ENCODE results near the gene SUGCT.
"Not testable (repeated sequence)": the region's sequence is repeated elsewhere in the genome, so short reads cannot be mapped to it uniquely, and the experiment has no call there.

The SUGCT gene

DNA sequence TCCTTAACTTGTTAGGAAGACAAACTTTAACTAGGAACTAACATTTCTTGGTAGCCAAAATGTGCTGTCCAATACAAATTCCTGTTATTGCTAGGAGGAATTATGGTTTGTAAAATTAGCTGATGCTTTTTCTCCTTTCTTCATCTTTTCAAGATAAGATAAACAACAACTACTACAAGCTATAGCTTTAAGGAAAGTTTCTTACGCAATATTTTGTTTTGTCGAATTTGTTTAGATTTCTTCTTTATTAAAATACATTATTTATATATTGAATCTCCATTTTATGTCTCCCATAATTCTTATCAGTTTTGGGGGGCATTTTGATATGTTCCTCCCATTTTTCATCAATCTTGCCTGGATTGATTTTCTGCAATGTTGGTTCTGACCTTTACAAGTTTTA is 277.5 kb downstream of the SUGCT start:
- no peak for DNase-seq (ENCODE audit: low spot score)

DNA sequence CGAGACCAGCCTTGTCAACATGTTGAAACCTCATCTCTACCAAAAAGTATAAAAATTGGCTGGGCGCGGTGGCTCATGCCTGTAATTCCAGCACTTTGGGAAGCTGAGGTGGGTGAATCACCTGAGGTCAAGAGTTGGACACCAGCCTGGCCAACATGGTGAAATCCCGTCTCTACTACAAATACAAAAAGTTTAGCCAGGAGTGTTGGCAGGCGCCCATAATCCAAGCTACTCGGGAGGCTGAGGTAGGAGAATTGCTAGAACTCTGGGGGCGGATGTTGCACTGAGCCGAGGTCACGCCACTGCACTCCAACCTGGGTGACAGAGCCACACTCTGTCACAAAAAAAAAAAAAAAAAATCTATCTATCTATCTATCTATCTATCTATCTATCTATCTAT is 279.9 kb downstream of the SUGCT start:
- not testable (repeated sequence) for DNase-seq (ENCODE audit: low spot score)

DNA sequence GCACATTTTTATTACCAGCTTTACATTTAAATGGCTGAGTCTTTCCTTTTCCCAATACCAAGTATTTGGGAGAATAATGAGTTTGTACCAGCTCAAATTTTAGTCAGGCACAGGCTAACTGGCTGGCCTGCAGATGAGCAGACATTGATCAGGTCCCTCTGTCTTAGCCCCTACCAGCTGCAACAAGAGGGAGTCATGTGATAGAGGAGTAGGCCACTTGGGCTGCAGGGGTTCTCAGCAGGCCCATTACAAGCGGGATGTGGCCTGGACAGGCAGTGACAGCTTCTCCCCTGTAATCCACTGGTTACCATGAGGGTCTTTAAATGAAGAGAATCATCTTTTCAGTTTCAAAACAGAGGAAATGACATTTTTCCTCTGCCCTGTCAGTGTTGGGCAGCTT is 283.6 kb downstream of the SUGCT start:
- DNase-seq (ENCODE audit: low spot score) = no peak

DNA sequence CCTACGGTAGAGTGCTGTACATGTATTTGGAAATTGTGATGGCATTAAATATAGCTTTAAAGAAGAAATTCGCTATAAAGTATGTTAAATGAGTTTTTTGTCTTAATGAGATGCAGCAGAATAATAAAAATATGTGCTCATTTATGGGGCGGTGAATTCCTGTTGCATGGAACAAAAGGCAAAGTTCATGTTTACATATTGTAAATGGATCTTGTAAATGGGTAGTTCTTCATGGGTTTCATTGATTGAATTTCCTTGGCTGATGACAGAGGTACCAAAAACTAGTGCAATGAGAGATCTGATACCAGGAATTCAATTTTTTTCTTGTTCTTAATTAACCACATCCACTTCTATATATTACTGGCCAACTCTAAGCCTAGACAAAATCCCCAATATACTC is 284.2 kb downstream of the SUGCT start:
- DNase-seq (ENCODE audit: low spot score) = no peak

DNA sequence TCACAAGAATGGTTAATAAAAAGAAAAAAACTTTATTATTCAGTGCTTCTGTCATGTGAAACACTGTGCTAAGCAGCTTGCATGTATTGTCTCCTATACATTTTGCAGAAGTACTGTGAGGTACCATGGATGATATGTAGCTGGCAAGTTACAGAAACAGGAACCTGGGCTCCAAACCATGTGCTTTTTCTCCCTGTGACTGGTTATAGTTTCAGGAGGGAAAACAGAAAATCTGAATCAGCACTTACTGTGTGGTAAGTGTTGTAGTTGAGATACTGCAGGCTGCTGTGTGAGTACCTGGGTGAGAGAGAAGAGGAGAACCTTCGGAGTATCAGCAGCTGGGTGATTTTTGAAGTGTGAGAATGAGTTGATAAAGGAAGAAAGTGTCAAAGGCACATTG is 285.0 kb downstream of the SUGCT start:
- no peak for DNase-seq (ENCODE audit: low spot score)

DNA sequence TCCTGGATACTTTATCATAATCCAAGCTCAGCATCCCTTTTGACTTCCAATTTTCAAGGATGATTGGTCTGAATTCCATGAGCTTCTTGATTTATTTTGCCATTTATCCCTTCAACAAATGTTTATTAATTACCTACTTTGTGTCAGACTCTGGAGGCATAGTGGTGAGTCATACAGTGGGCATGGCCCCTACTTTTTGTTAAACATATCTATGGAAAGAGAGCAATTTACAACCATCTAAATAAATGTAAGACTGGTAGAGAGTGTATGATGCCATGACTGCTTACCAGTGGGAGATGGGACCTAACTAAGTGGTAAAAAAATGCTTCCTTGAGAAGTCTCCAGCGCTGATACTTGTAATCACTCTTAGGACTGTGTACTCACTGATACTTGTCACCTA is 286.6 kb downstream of the SUGCT start:
- no peak for DNase-seq (ENCODE audit: low spot score)

DNA sequence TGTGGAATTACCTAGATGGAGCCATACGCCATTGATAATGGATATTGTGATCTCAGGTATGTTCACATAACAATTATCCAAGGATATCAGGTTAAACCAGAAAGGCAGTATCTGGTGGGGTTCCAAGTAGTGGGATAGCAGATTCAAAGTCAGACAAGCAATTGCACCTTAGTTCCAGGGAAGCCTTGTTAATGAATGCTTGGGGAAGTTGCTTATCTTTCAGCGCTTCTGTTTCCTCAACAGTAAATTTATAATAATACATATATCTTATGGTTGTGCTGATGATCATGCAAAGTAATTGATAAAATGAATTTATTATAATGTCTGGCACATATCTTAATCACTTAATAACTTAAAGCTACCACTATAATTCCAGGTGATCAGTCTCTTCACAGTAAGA is 290.9 kb downstream of the SUGCT start:
- no peak for DNase-seq (ENCODE audit: low spot score)

DNA sequence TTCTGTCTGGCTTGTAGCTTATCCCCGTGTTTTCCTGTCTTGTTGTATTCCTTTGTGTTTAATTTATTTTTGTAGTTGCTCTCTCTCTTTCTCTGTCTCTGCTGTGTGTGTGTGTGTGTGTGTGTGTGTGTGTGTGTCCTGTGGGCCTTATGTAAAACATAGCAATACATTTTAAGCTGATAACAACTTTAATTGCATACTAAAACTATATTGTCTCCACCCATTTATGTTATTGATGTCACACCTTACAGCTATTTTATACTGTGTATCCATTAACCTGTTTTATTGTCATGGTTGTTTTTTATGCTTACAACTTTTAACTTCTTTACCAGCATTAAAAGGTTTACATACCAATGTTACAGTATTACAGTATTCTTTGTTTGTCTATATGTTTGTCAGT is 293.6 kb downstream of the SUGCT start:
- no peak for DNase-seq (ENCODE audit: low spot score)

DNA sequence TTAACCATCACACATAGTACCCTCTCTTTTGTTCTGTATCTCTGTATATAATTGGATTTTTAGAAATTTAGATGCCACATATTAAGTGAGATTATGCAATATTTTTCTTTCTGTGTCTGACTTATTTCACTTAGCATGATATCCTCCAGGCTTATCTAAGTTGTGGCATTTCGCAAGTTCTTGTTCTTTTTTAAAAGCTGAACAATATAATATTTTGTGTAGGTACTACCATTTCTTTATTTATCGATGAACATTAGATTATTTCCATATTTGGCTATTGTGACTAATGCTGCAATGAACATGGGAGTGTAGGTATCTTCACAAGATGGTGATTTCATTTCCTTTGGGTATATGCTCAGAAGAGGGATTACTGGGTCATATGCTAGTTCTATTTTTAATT is 295.0 kb downstream of the SUGCT start:
- no peak for DNase-seq (ENCODE audit: low spot score)

DNA sequence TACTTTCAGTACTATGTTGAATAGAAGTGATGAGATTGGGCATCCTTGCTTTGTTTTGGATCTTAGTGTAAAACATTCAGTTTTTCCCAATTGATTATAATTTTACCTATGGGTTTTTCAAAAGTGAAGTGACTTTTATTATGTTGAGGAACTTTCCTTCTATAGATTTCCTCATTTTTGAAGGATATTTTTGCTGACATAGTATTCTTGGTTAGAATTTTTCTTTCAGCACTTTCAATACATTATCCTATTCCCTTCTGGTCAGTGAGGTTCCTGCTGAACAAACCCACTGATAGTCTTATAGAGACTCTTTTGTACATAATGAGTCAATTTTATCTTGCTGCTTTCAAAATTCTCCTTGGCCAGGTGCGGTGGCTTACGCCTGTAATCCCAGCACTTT is 297.2 kb downstream of the SUGCT start:
- DNase-seq (ENCODE audit: low spot score) = no peak

DNA sequence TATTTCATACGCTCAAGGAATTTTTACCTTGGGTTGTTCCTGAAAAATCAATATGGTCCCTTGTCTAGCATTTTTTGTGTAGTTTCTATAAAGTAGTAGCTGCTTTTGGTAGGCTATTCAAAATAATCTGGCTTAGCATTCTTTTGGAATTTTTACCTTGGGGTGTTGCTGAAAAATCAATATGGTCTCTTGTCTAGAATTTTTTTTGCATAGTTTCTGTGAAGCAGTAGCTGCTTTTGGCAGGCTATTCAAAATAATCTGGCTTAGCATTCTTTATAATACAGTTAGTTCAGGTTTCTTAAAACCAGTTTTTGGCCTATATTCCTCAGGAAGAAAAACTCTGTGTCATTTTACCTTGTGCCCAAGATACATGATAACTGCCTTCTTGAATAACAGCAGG is 301.9 kb downstream of the SUGCT start:
- no peak for DNase-seq (ENCODE audit: low spot score)

DNA sequence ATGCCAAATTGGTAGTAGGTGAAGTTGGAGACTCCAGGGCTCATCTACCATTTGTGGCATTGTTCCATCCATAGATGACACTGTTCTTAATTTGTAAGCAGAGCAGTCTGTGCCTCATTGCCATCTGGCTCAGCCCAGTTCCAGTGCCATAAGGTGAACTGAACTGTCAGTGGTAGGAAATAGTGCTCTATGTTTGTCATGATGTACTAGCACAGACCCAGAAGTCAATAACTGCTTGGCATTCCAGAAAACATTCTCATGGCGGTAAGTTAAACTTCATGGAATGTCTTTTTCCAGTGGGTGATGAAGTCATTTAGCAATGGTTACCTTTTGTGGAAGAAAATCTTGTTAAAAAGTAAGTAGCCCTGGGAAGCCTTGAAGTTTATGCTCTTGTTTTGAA is 302.7 kb downstream of the SUGCT start:
- DNase-seq (ENCODE audit: low spot score) = peak; percentile 97

DNA sequence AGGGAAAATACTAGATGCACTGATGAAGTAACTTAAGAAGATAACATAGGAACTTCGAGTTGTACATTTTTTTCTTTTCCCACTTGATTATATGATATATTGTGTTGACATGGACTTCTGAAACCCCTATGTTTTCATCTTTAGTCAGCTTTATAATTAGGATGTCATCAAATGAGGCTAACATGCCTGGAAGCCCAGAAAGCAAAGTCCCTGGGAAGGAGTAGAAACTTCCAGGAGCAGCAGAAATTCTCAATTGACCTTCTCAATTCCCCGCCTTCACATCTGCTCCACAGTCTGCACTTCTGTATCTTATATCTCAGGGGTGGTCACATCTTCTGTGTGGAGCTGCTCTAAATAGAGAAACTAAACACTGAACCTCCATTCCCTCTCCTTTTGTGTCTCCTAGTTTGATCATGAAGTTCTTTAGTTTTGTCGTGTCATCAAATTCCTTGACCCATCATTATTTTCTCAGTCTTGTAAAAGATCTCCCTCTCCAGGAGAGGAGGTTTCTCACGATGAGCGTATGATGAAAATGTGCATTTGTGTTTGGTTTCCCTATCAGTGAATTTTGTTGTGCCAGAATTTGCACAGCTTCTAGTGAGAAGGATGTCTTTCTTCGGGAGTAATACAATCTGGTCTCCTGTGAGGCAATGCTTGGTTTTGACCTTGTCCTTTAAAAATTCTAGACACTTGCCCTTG is 303.3 kb downstream of the SUGCT start:
- DNase-seq (ENCODE audit: low spot score) = peak; percentile 34

DNA sequence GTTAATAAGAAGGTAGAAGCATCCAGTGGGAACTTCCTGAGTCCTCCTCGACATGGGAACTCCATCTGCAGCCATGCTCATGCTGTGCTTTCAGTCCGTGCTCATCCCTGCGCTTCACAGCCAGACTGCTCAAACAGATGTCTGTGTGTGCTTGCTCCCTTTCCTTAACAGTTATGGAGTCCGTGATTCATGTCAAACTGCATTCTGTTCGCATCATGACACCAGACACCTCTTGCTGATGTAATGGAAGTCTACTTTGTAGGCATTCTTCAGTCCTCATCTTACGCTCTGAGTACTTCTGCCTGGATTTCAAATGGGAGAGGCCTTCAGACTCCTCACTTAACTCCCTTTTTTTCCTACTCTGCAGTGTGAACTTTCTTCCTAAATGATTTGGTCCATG is 304.9 kb downstream of the SUGCT start:
- no peak for DNase-seq (ENCODE audit: low spot score)

DNA sequence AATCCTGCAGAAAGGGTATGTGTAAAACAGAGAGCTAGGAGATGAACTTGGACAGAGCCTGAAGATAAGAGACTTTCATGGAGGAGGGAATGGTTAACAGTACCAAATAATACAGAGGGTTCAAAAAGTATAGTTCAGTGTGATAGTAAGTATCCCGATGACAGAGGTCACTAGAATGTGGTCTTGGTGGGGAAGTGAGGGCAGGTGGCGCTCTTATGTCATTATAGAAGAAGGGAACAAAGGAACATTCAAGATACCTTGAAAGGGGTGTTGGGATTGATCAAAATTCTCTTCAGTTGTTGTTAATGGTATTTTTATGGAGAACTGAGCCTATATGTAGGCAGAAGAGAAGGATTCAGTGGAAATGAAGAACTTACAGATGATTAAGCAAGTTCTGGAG is 312.5 kb downstream of the SUGCT start:
- no peak for DNase-seq (ENCODE audit: low spot score)

DNA sequence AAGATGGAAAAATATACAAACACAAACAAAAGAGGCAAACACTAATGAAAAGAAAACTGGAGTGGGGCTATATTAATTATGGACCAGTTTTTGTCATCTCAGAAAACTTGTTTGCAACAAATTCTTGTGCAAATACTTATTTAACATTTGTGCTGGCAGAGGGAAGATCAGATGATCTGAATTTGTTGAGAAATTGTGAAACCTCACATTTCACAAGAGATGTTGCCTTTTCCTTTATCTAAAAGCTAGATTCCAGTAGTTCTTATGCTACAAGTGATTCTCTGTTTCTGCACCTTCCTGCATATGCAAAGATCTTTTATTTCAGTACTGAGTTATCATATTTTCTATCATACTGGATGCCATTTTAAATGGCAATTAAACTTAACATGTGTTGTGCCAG is 320.7 kb downstream of the SUGCT start:
- DNase-seq (ENCODE audit: low spot score) = no peak

DNA sequence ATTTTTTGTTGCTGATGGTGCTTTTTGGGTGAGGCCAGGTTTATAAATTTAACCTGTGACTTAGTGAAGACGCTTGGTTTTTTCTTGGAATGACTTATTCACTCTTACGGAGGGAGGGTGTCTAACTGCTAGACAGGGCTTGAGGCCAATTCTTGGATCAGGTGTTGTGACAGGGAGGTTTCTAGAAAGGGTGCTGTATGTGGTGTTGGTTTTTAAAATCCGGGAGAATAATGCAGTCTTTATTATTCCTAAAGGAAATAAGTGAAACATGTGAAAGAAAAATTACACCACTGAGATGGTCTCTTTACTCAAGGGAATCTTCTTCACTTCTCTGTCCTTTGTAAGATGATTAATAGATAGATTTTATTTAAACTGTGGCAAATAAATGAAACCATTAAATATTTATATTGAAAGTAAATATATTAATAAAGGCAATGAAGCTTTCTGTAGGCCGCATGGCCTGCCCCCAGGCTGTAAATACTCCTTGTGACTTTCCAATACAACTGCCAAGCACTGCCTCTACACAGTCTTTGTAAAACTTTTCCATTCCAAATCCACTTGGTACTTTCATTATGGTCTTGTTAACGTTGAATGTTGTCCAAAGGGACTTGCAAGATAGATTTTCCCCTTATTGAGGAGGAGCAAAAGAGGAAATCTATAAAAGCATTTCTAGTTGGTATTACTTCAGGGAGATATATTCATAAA is 323.1 kb downstream of the SUGCT start:
- no peak for DNase-seq (ENCODE audit: low spot score)

DNA sequence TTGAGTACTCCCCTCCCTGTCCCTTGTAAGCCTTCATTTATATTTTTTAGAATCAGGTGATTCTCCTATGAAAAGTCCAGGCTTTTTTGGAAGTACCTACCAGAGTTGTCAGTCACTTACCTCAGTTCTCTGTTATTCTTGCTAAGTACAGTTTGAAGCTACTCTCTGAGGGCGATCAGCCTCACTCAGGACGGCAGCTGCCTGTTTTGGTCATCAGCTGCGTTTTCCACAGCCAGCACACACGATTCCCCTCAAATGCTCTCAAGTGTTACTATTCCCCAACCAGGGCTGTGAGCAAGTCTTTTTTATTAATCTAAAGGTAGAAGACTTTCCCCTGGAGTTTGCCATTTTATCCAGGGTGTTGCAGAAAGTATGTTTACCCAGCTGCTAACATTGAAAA is 328.6 kb downstream of the SUGCT start:
- no peak for DNase-seq (ENCODE audit: low spot score)

DNA sequence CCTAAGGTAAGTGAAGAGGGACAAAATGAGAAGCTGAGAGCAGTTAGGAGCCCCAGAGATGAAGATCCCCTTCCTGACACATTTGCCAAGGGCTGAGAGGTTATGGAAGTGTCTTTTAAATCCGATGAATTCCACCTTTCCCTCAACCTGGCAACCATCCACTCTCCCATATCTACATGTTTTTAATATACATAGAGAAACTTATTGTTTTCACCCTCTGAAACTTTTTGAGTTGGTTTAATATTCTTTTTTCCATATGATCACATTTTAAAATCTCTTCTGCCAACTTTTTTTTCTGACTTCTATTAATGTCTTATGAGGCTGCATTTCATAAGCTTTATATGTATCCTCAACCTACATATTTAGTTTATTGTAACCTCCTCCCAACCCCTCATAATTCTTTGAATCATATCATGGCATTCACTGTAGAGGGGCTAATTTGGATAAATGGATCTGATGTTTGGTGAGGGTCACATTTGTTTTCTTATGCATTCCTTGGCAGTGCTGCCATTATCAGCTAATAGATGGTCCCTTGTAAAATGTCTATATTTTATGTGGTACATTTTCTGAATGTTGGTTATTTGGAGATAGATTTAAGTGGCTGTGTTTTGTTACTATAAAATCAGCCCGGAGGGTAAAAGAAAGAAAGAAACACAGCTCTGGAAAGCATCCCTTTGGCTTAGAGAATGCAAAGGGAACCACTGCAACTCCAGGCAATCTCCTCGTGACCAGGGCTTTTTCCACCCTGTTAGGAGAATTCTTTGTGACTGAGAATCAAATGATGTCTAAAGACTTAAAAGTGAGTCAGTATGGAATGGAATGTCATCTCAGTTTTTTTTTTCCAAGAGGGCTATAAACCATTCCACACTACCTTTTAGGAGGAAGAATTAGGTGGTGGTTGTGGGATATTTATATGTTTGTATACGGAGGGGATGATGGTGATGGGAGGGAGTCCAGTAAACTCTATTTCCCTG is 334.4 kb downstream of the SUGCT start:
- peak; percentile 48 for DNase-seq (ENCODE audit: low spot score)

DNA sequence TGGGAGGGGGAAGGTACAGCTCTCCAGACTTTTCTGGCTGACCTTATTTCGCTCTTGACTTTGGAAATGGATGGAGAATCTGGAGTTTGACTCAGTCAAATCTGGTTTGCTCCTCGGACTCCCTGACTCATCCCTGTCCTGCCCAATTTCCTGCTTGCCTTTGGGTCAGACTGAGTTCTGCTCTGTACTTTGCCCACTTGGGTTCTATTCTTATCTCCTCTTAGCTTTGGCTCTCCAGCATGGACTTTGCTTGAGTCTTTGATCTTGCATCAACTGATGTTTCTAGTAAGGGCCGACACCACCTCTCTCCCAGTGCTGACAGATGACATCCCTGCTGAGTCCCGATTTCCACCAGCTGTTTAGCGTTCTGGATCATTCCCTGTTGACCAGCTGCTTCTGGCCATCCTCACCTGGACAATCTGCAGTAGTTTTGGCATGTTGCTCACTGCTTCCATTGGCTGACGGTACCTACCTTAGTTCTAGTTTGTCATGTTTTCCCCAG is 335.3 kb downstream of the SUGCT start:
- DNase-seq (ENCODE audit: low spot score) = no peak

DNA sequence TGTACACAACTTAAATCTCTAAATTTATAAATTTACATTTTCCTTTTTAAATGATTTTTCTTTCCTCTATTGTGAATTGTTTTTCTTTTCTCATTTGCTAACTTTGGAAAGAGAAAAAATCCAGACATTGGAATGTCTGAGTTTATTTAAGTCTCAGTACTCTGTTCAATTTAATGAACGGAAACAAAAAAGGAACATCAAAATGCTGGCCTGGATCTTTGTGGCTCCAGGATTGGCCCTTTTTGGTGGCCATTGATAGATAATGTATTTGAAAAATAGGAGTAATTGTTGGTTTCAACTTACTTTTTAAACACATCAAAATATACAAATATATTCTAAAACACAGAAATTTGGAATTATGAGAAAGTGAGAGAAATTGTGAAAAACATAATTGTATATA is 336.0 kb downstream of the SUGCT start:
- no peak for DNase-seq (ENCODE audit: low spot score)

DNA sequence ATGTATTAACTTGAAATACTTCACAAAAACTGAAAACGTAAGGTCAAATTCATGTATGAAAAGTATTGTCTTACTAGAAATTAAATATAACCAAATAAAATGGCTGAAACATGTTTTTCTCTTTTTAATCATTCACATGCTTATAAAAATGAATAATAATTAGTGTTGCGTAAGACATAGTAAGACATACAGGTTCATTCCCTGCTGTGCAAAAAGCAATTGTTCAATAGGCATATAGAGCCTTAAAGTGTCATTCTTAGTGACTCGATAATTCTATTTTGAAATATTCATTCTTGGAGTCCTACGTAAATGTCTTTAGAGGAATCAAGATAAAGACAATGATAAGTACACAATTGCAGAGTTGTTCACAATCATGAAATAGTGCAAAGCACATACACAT is 337.1 kb downstream of the SUGCT start:
- no peak for DNase-seq (ENCODE audit: low spot score)
